Right ventricle myocardium superior (tissue), 1 donor: ENCODE measurements around the gene AOC2. TPM values are rescaled to one million over a fixed set of nuclear protein-coding genes. Genes with fewer than 3 reads are reported as not detected.
A peak's percentile ranks its signal among the peaks of the same experiment; 100 is the strongest.
"Not testable (repeated sequence)": the region's sequence is repeated elsewhere in the genome, so short reads cannot be mapped to it uniquely, and the experiment has no call there.

Source experiments
- ATAC-seq: fragments of 200-7000 bp; cut with Tn5 transposase; one replicate; pipeline ENCODE4 v1.9.1; 2020; ENCODE audit warnings: mild to moderate bottlenecking; ENCODE audit not compliant: poor library complexity
- DNase-seq: peaks from one replicate; pipeline ENCODE4 v3.0.0-alpha.2; 2020
- intact Hi-C: fragments of 100-400 bp; cut with DNase I; formaldehyde crosslinking; loops from one replicate; pipeline ENCODE4 v1.11.2; 2022
- microRNA-seq: library from miRNA; unstranded; fragments of <30 nt; microRNA quantifications from one replicate; pipeline ENCODE4 v1.2.0, GENCODE V29; 2020
- total RNA-seq: library from RNA; stranded (reverse); fragmentation: NEBNext Ultra II Directional; extraction: Animal tissue kit (Norgen Biotek cat#: 25700); gene quantifications from one replicate; pipeline ENCODE4 v1.2.1, GENCODE V29; 2021
- donor health status: DM: no; HTN: yes; CAD: no; lungs with severe emphysema.

AOC2 gene
- total RNA-seq, 1 donor from 2014 or later = 0.32 TPM

DNA sequence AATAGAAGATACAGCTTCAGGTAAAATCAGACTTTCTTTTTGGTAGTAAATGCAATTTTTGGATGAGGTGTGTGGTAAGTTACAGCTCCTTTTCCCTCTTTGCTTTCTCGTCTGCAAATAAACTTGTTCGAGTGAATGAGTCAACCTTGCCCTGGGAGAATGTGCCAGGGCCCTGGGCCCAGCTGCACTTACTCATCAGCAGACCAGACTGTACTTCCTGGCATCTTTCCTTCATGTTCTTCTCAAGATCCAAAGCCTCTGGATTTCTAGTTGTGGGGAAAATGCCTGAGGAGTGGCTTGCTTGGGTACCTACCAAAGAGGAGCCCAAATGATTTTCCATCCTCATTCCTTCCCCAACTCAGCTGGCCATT, 50.8 kb downstream of the AOC2 start:
- intact Hi-C loops = no loop called here
- ATAC-seq (peak; percentile 40), DNase-seq (peak; percentile 76)

DNA sequence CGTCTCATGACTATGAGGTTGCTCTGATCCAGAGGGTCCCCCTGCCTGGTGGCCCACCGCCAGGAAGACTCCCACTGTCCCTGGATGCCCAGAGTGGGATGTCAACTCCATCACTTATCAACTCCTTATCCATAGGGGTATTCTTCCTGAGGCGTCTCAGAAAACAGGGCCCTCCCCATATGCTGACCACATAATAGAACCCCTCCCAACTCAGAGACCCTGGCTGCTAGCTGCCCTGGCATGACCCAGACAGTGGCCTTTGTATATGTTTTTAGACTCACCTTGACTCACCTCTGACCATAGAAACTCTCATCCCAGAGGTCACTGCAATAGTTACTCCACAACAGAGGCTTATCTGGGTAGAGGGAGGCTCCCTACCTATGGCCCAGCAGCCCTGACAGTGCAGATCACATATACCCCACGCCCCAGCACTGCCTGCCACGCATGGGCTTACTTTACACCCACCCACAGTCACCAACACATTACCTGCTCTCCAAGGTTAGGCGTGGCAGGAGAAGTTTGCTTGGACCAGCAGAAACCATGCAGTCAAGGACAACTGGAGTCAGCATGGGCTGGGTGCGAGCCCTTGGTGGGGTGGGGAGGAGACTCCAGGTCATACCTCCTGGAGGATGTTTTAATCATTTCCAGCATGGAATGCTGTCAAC, 53.9 kb downstream of the AOC2 start:
- DNase-seq = no peak
- intact Hi-C loops = no loop called here
- no peak for ATAC-seq

DNA sequence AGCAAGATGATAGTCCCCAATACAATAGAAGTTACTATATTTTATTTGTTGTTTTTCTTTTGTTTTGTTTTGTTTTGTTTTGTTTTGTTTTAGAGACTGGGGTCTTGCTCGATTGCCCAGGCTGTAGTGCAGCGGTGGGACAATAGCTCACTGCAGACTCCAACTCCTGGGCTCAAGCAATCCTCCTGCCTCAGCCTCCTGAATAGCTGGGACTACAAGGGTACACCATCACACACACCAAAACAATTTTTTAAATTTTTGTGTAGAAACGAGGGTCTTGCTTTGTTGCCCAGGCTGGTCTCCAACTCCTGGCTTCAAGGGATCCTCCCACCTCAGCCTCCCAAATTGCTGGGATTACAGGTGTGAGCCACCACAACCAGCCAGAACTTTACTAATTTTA, 55.6 kb downstream of the AOC2 start:
- DNase-seq, intact Hi-C loops, ATAC-seq: not testable (repeated sequence)

Small RNA genes lying within 50 kb of the gene (microRNA-seq; reads per million reads assigned to microRNA genes)
- not detected for gene MIR6781

Other genes with a start within 250 kb of the AOC2 start
- 21.4 TPM for gene RETREG3, start 235.2 kb upstream of the AOC2 start, total RNA-seq
- gene TUBG1, start 234.9 kb upstream of the AOC2 start, total RNA-seq = 49.1 TPM
- gene TUBG2, start 185.3 kb upstream of the AOC2 start, total RNA-seq = 12.4 TPM
- 27.5 TPM for gene PLEKHH3, start 167.6 kb upstream of the AOC2 start, total RNA-seq
- 1.0 TPM for gene CCR10, start 162.7 kb upstream of the AOC2 start, total RNA-seq
- gene CNTNAP1, start 162.0 kb upstream of the AOC2 start, total RNA-seq = 4.2 TPM
- gene EZH1, start 99.5 kb upstream of the AOC2 start, total RNA-seq = 47.2 TPM
- gene RAMP2, start 83.4 kb upstream of the AOC2 start, total RNA-seq = 38.2 TPM
- gene VPS25, start 71.1 kb upstream of the AOC2 start, total RNA-seq = 30.3 TPM
- not detected for gene WNK4, start 64.0 kb upstream of the AOC2 start, total RNA-seq
- 67.2 TPM for gene COA3, start 45.9 kb upstream of the AOC2 start, total RNA-seq
- not detected for gene CNTD1, start 45.7 kb upstream of the AOC2 start, total RNA-seq
- gene BECN1, start 20.3 kb upstream of the AOC2 start, total RNA-seq = 78.0 TPM
- gene PSME3, start 11.2 kb upstream of the AOC2 start, total RNA-seq = 74.7 TPM
- 8.3 TPM for gene AOC3, start 6.6 kb downstream of the AOC2 start, total RNA-seq
- gene G6PC1, start 56.2 kb downstream of the AOC2 start, total RNA-seq = not detected
- gene AARSD1, start 119.9 kb downstream of the AOC2 start, total RNA-seq = 30.6 TPM
- 50.6 TPM for gene PTGES3L, start 135.5 kb downstream of the AOC2 start, total RNA-seq
- gene RUNDC1, start 136.0 kb downstream of the AOC2 start, total RNA-seq = 10.0 TPM
- 675 TPM for gene RPL27, start 153.8 kb downstream of the AOC2 start, total RNA-seq
- gene IFI35, start 162.2 kb downstream of the AOC2 start, total RNA-seq = 14.4 TPM
- gene VAT1, start 177.8 kb downstream of the AOC2 start, total RNA-seq = 89.7 TPM
- gene RND2, start 180.7 kb downstream of the AOC2 start, total RNA-seq = 0.65 TPM